Right atrium auricular region (tissue), 2 donors: ENCODE results near the gene ZFR2. TPM values are rescaled to one million over a fixed set of nuclear protein-coding genes. Genes with fewer than 3 reads are reported as not detected.
A peak's percentile ranks its signal among the peaks of the same experiment; 100 is the strongest.

Source experiments
- DNase-seq: peaks from one replicate; pipeline ENCODE4 v3.0.0-alpha.2; 2019; ENCODE audit warnings: low spot score
- H3K27ac ChIP-seq, 2 donors: fragments of 200-600 bp; sonication (generic); 1 replicate in 1 of 2; 2 replicates in 1 of 2; pipeline ENCODE4 v1.5.1; 2016 to 2019
- H3K27me3 ChIP-seq, 2 donors: fragments of 200-600 bp; sonication (generic); one replicate each; pipeline versions ENCODE4 v1.5.1 to v1.6.0; 2017 to 2019
- H3K36me3 ChIP-seq: fragments of 200-600 bp; sonication (generic); one replicate; pipeline ENCODE4 v1.5.1; 2016
- H3K4me1 ChIP-seq, 2 donors: fragments of 200-600 bp; sonication (generic); one replicate each; pipeline versions ENCODE4 v1.5.1 to v1.6.0; 2017 to 2019
- H3K4me3 ChIP-seq, 2 donors: fragments of 200-600 bp; sonication (generic); 1 replicate in 1 of 2; 2 replicates in 1 of 2; pipeline ENCODE4 v1.5.1; 2017 to 2019; ENCODE audit warnings: mild to moderate bottlenecking in 1 of 2, moderate library complexity in 1 of 2
- H3K9me3 ChIP-seq, 2 donors: fragments of 200-600 bp; sonication (generic); one replicate each; pipeline ENCODE4 v1.5.1; 2019
- CTCF ChIP-seq, 2 donors: fragments of 200-600 bp; sonication (generic); IDR thresholded peaks; one replicate each; pipeline ENCODE4 v1.5.1; 2019; ENCODE audit warnings: antibody characterized with exemption in 2 of 2
- total RNA-seq, 2 donors: library from RNA; depleted of rRNA; stranded (reverse); fragments of >200 nt; gene quantifications; one replicate each; pipeline ENCODE4 v1.1.0, GENCODE V29; 2016

Gene ZFR2
- total RNA-seq, 2 donors from 2014 or later: not detected

GRCh38 chr19:3788996-3789778 lies 79.7 kb downstream of the ZFR2 start:
- Histone ChIP-seq H3K27ac (no peak overlapping the region), H3K36me3 (no peaks in the 10 kb centered on the region)

GRCh38 chr19:3785938-3786824 lies 82.7 kb downstream of the ZFR2 start, which contains the start of gene MATK:
Gene MATK (minus strand): TSS chr19:3786381. CDS start chr19:3785135, 1,246 bp downstream.
- Histone ChIP-seq H3K27ac (no peak within 1 kb of the TSS), H3K36me3 (no peaks in the 10 kb centered on the region), H3K27me3 (peaks cover 0 to 7% of the 10 kb centered on the region in 2 donors), H3K4me3 (peak within 1 kb of the TSS; percentile 23 to 39), H3K9me3 (peaks cover 14 to 25% of the 10 kb centered on the region in 2 donors), H3K4me1 (peaks cover 0 to 9% of the 10 kb centered on the region in 2 donors)
- no peak for DNase-seq
- TF ChIP-seq CTCF (IDR thresholded peaks at IDR 0.05): no peak

More at GRCh38 chr19:3788996-3789778, 79.7 kb downstream of the ZFR2 start:
- H3K9me3 ChIP-seq: peaks cover 0 to 8% of the 10 kb centered on the region in 2 donors
- no peak for DNase-seq
- H3K27me3 ChIP-seq: peaks cover 0 to 4% of the 10 kb centered on the region in 2 donors
- H3K4me3 ChIP-seq: no peak overlapping the region
- H3K4me1 ChIP-seq: peaks cover 0 to 9% of the 10 kb centered on the region in 2 donors
- no peak for TF ChIP-seq CTCF (IDR thresholded peaks at IDR 0.05)

- Histone ChIP-seq H3K9me3 (peaks cover 17 to 25% of the 10 kb centered on the region in 2 donors), H3K27ac (no peak overlapping the region), H3K36me3 (no peaks in the 10 kb centered on the region), H3K4me3 (peak overlapping the region; percentile 23 to 39), H3K4me1 (peaks cover 0 to 9% of the 10 kb centered on the region in 2 donors), H3K27me3 (peaks cover 0 to 7% of the 10 kb centered on the region in 2 donors)
- no peak for DNase-seq
- no peak for TF ChIP-seq CTCF (IDR thresholded peaks at IDR 0.05)
These were observed 83.3 kb downstream of the ZFR2 start for GRCh38 chr19:3785451-3785937.

- Histone ChIP-seq H3K4me3 (no peak overlapping the region), H3K27me3 (peaks cover 0 to 7% of the 10 kb centered on the region in 2 donors), H3K36me3 (no peaks in the 10 kb centered on the region), H3K9me3 (peaks cover 17 to 26% of the 10 kb centered on the region in 2 donors), H3K27ac (no peak overlapping the region), H3K4me1 (peaks cover 0 to 9% of the 10 kb centered on the region in 2 donors)
- TF ChIP-seq CTCF (IDR thresholded peaks at IDR 0.05): no peak
- no peak for DNase-seq
These were observed 84.0 kb downstream of the ZFR2 start for GRCh38 chr19:3784607-3785450.
